Renal cortical epithelial cell (primary cell): ENCODE results near the gene DNAH3. TPM values are rescaled to one million over a fixed set of nuclear protein-coding genes. Genes with fewer than 3 reads are reported as not detected.
"Not testable (repeated sequence)": the region's sequence is repeated elsewhere in the genome, so short reads cannot be mapped to it uniquely, and the experiment has no call there.

ENCODE experiments used
- DNase-seq: peaks from one replicate; pipeline ENCODE4 v3.0.0-alpha.2; 2011; ENCODE audit warnings: low read depth
- total RNA-seq: library from RNA; depleted of rRNA; stranded (reverse); fragments of >200 nt; gene quantifications from 2 replicates; pipeline ENCODE4 v1.2.3, GENCODE V29; 2014

The DNAH3 gene, protein sequence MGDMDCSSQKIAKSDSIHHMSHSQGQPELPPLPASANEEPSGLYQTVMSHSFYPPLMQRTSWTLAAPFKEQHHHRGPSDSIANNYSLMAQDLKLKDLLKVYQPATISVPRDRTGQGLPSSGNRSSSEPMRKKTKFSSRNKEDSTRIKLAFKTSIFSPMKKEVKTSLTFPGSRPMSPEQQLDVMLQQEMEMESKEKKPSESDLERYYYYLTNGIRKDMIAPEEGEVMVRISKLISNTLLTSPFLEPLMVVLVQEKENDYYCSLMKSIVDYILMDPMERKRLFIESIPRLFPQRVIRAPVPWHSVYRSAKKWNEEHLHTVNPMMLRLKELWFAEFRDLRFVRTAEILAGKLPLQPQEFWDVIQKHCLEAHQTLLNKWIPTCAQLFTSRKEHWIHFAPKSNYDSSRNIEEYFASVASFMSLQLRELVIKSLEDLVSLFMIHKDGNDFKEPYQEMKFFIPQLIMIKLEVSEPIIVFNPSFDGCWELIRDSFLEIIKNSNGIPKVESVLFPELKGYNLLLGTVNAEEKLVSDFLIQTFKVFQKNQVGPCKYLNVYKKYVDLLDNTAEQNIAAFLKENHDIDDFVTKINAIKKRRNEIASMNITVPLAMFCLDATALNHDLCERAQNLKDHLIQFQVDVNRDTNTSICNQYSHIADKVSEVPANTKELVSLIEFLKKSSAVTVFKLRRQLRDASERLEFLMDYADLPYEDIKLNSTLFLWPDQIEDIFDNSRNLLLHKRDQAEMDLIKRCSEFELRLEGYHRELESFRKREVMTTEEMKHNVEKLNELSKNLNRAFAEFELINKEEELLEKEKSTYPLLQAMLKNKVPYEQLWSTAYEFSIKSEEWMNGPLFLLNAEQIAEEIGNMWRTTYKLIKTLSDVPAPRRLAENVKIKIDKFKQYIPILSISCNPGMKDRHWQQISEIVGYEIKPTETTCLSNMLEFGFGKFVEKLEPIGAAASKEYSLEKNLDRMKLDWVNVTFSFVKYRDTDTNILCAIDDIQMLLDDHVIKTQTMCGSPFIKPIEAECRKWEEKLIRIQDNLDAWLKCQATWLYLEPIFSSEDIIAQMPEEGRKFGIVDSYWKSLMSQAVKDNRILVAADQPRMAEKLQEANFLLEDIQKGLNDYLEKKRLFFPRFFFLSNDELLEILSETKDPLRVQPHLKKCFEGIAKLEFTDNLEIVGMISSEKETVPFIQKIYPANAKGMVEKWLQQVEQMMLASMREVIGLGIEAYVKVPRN (N-terminal part only)
- 0.40 TPM in 1 of 2 replicates, not detected in the other for total RNA-seq

DNA sequence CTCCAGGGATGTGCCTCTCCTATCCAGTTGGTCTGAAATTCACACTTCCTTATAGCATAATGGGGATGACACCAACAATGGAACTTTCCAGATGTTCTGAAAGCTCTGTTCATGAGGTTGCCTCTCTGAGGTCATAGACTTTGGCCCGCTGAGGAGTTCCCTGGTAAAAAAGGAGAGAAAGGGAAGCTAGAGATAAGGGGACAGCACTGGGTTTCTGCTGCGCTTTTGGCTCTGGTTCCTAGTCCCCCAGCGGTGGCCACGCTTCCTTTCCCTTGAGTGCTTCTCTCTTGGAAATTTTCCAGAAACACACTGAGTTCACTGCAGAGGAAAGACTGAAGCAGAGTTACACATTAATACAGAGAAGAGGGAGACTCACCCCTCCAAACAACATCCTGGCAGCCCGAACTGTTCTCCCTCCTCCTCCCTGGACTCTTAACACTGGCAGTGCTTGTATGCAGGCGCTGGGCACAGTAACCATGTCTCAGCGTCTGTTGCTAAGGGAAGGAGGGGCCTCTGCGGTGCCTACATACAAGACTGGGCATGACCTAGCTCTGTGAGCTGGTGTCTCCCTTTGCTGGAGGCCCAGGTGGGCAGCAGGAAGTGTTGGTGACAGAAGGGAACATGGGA is at the start of gene DNAH3:
Gene DNAH3 (minus strand): TSS at position 472 of the 627 bp plus-strand sequence. CDS start 527 bp downstream, outside the sequence.
- DNase-seq: peak; percentile 94

DNA sequence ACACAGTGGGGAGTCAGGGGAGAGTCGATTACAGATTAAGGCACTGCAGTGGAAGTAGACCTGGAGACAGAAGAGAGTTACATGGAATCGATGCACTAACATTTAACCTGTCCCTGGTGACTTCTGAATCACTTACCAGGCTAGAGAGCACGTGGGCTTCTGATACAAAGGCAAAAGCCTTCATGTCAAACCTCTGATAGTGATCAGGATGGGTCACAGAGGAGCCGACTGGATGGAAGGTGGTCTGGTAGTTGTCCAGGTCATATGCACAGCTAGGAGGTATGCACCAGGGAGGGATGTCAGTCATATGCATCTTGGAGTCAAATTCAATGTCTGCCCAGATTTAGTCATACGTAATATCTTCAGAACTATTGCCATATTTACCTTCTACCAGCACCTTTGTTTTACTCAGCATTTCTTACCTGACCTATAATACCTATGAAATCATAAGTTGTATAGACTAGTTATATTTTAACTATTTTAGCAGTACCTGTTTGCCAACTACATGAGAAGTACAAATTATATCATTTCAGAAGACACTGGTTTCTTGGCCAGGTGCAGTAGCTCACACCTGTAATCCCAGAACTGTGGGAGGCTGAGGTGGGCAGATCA is 49.1 kb upstream of the DNAH3 start:
- DNase-seq: no peak

DNA sequence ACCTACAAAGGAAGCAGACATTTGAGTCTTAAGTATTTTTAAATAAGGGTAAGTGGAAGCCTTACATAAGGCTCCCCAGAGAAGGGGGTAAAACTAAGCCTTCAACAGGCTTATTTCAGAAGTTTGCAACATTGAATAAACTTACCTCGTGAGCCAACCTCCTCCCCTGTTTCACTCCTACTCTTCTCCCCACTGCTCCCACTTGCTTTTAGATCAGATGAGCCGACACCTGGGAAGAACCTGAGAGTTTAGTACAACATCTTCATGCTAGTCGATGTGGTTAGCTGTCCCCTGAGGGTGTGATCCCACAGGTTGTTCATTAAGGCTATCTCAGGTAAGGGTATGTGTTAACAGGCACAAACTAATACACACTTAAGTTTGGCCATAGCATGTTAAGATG is 47.0 kb upstream of the DNAH3 start:
- no peak for DNase-seq

DNA sequence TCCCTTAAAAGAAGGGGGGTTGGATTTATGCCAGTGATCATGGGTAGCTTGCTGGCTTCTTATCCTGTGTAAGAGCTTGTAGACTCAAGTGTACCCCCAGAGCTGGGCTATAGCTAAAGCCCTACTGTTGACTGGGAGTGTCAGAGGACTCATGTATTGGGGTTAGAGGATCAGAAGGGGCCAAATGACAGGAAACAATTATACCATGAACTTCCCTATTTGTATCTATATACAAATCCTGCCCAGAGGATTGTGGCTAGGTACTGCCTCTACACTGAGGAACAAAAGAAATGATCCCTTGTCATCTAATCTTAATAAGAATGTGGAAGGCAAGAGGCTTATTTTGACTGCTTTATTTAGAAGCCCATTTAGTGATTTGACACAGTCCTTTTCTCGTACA is 46.5 kb upstream of the DNAH3 start:
- no peak for DNase-seq

DNA sequence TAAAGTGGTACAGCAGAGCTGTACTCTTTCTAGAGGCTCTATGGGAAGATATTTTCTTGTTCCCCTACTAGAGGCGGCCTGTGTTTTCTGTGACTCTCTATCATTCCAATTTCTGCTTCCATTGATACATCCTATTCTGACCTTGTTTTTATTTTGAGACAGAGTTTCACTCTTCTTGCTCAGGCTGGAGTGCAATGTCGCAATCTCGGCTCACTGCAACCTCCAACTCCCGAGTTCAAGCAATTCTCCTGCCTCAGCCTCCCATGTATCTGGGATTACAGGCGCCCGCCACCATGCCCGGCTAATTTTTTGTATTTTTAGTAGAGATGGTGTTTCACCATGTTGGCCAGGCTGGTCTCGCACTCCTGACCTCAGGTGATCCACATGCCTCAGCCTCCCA is 44.7 kb upstream of the DNAH3 start:
- not testable (repeated sequence) for DNase-seq

DNA sequence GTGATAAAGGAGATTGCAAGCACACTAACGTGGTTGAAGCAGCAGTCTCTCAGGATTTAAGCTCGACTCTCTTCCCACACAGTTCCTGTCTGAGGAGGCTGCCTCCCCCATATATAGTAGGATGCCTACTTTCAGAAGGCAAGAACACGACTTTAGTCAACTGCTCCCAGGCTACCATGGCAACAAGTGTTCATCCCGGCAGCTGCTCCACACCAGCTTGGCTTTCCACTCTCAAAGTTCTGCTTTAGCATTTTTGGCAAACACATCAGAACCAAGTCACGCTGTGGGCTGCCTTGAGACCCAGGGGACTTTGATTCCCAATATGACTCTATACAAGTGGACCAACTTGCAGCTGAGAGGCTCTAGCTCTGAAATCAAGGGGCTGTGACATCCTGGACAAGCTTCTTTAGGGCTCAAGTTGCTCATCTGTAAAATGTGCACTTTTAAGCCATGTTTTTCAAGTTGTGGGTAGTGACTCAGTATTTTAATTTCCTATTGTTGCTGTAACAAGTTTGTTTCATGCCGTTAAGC is 44.2 kb upstream of the DNAH3 start:
- DNase-seq: peak; percentile 78

DNA sequence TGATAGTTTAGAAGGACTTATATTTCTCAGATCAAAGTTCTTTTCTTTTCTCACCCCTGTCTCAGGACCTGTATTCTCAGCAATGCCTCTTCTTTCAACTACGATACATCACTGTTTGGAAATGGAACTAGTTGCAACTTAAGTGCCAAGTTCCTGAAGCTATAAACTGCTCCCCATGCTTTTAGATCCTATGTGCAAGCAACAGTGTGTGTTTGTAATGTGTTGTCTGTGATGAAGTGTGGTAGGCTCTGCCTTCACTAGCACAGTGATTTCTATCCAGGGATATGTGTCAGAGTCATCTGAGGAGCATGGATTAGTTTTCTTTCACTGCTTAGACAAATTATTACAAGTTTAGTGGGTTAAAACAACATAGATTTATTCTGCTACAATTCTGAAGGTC is 42.3 kb upstream of the DNAH3 start:
- no peak for DNase-seq

DNA sequence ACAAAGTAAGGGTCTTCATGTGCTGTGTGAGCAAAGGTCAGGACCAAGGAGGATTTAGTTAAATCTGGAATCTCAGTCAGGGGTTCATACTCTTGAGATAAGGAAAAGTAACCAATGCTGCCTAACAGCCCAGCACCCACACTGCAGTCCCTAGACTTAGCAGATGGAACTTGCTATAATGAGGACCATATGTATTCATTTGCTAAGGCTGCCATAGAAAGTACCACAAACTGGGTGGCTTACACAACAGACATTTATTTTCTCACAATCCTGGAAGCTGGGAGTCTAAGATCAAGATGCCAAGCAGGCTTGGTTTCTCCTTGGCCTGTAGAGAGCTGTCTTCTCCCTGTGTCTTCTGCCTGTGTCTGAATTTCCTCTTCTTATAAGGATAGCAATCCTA is 40.0 kb upstream of the DNAH3 start:
- no peak for DNase-seq

DNA sequence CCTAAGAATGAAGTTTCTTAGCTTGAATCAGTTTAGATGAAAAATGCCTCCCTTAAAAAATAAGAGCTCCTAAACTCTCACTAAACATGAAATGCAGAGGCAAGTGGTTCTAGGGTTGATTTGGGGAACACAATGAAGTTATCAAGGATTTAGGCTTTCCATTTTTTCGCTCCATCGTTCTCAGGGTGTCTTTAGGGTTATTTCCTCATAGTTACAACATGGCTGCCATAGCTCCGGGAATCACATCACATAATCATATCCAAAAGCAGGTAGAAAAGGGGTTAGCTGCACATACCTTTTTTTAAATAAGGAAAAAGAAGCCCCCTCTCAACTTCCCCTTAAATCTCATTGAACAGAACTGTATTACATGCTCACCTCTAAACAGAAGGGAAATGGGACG is 39.4 kb upstream of the DNAH3 start:
- no peak for DNase-seq

DNA sequence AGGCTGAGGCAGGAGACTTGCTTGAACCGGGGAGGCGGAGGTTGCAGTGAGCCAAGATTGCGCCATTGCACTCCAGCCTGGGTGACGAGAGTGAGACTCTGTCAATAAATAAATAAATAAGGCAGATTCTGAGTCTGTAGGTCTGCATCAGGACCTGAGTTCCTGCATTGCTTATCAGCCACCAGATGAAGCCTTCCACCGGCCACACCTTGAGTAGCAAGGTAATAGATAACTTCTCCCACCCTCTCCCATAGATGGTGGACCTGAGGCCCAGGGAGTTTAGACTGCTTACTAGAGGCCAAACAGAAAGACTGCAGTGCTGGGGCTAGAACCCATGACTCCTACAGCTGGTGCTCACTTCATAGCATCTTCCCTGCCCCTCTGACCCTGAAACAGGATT is 38.7 kb upstream of the DNAH3 start:
- no peak for DNase-seq

DNA sequence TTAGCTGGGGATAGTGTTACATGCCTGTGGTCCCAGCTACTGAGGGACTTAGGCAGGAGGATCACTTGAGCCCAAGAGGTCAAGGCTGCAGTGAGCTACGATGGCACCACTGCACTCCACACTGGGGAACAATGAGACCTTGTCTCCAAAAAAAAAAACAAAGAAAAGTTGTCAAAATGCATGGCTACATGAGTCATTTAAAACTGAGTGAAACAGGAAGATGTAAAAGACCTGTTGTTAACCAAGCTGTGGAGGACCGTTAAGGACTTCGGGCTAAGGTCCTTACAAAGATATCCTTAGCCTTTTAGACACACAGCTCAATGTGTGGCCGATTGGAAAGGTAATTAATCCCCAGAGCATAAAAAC is 35.7 kb upstream of the DNAH3 start:
- no peak for DNase-seq

DNA sequence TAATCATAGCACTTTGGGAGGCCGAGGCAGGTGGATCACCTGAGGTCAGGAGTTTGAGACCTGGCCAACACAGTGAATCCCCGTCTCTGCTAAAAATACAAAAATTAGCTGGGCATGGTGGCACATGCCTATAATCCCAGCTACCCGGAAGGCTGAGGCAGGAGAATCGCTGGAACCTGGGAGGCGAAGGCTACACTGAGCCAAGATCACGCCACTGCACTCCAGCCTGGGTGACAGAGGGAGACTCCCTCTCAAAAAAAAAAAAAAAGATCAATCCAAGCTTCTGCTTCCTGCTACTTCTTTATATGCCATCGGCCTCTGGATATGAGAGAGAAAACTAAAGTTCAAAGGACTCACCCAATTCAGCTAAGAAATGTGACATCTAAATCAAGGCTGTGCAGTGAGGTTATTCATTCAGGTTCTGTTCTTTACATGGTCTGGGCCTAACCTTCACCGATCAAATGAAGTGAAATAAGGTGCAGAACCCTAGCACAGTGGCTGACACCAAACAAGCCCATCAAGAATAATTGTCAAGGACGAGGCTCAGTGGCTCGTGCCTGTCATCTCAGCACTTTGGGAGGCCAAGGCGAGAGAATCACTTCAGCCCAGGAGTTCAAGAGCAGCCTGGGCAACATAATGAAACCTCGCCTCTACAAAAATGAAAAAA is 35.1 kb upstream of the DNAH3 start:
- DNase-seq: no peak

DNA sequence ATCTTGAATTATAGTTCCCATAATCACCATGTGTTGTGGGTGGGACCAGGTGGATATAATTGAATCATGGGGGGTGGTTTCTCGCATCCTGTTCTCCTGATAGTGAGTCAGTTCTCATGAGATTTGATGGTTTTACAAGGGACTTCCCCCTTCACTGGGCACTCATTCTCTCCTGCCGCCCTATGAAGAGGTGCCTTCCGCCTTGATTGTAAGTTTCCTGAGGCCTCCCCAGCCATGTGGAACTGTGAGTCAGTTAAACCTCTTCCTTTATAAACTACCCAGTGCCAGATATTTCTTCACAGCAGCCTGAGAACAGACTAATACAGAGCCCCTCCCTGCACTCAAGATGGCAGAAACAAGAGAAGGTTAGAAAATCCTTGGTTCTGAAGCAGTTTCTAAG is 34.2 kb upstream of the DNAH3 start:
- peak; percentile 50 for DNase-seq

DNA sequence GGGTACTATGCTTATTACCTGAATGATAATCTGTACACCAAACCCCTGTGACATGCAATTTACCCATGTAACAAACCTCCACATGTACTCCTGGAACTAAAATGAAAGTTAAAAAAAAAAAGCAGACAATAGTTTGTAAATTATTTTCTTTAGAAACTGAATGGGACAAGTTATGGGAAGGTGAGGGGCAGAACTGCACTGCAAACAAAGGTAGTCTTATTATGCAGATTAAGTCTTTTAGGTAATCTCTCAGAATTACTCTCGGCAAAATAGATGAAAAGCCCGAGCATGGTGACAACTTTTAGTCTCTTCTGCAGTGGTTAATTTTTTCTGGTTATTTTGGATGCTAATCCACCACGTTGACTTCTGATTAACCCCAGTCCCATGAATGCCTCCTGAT is 33.3 kb upstream of the DNAH3 start:
- no peak for DNase-seq

DNA sequence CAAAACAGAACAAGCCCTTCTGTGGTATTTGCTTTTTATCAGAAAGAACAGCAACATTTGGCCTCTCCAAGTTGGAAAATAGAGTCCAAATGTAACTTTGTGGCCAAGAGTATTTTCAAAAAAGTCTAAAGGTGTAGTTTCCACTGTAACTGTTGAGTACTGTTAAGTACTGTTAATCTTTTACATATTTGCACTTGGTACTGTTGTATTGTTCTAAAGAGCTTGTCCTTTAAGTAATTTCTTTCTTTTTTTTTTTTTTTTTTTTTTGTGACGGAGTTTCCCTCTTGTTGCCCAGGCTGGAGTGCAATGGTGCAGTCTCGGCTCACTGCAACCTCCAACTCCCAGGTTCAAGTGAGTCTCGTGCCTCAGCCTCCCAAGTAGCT is 29.3 kb upstream of the DNAH3 start:
- DNase-seq: no peak

DNA sequence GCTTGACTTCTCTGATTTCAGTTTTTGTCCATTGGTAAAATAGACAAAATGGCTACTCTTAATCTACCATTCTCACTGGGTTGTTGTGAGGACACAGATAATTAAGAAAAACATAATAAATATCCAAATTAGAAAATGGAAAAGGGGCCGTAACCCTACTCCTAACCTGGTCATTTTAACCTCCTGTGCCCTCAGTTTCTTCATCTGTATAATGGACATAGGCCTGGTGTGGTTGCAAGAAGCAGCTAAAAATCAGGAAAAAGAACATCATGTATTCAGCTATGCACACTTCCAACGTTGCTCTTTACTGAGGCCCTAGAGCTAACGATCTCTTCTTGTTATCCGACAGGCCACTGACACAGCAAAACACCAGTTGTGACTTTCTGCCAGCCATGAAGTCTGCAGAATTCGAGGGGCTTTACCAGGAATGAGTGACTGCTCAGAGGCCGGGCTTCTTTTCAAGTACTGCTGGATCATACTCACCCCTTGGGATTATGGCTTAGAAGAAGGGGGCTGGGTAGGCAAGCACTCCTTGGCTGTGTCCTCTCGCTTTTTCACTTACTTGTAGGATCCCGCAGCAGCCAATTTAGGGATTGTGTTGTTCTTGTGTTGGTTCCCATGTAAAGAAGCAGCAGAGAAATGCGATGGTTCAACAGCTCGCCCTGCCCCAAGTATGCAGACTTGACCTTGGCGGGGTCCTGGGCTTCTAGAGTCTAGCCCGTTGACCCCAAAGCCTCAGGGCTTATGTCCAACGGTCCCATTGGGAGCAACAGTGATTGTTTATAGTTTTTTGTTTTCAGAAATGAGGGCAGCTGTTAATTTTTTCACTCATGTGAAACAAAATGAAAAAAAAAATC is 28.7 kb upstream of the DNAH3 start:
- DNase-seq: no peak

DNA sequence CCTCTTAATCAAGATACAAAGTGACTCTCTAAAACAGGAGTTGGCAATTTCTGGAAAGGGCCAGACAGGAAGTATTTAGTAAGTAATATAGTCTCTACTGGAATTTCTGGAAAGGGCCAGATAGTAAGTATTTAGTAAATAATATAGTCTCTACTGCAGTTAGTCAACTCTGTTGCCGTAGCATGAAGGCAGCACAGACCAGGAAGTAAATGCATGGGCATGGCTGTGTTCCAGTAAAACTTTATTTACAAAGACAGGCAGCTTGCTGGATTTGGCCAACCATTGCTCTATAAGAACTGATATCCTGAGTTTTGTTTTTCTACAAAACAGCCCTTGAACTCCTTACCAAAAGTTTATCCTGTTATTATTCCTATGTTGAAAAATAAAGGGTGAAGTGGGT is 24.8 kb upstream of the DNAH3 start:
- no peak for DNase-seq

DNA sequence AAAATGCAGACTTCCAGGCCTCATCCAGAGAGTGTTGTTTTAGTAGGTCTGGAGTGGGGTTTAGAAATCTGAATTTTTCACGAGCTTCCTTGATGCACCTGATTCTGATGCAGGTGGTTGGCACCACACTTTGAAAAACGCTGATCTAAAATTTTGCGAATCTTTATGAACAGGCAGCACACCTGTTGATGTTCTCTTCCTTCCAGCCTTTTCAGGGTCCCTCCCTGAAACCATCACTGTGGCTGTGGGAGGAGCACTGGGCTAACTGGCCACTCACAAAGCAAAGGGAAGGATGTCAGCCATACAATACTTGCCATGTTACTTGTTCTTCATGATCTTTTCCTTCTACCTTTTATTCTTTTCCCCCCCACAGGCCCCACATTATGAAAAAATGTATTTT is 22.0 kb upstream of the DNAH3 start:
- no peak for DNase-seq

DNA sequence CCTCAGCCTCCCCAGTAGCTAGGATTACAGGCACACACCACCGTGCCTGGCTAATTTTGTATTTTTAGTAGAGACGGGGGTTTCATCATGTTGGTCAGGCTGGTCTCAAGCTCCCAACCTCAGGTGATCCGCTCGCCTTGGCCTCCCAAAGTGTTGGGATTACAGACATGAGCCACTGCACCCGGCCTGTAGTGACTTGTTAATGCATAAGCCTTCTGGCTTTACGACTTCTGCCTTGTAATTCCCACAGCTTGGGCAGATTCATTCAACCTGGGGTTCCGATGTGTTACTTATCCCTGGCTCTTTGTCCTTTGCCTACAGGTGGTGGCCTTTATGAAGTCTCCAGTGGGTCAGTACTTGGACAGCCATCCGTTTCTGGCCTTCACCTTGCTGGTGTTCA is 19.5 kb upstream of the DNAH3 start:
- not testable (repeated sequence) for DNase-seq
